ENCODE results near the gene STAT3. TPM values are rescaled to one million over a fixed set of nuclear protein-coding genes. Genes with fewer than 3 reads are reported as not detected.

STAT3 gene
- total RNA-seq (100 to 1,000 TPM; 113 to 242 (median 129) TPM), total RNA-seq (217 to 750 (median 355) reads per million in 29 experiments)
- 132 TPM for total RNA-seq (2013)

- peak; percentile 83 to 93 (median 92) for ATAC-seq (replicated peaks in 1 of 4)
- H3K27ac Mint-ChIP-seq, result peak within 1 kb of the TSS; percentile 100
- Histone ChIP-seq H3K4me1 (ENCODE audit: control insufficient read depth in 1 of 2, extremely low read depth in 1 of 2, insufficient read depth in 2 of 2, low read length in 2 of 2) (peaks cover 13 to 20% of the 10 kb centered on the region in 2 experiments), H3K27me3 (replicated peaks in 1 of 2; ENCODE audit: control insufficient read depth in 2 of 2, extremely low read depth in 1 of 2, insufficient read depth in 2 of 2, low read length in 1 of 2) (no peaks in the 10 kb centered on the region), H3K4me3 (ENCODE audit: control insufficient read depth in 1 of 2, extremely low read depth in 1 of 2, low read length in 1 of 2) (peak within 1 kb of the TSS; percentile 75 to 81), H3K27ac (ENCODE audit: low read length) (peak within 1 kb of the TSS; percentile 98), H3K9me3 (no peaks in the 10 kb centered on the region), H3K36me3 (ENCODE audit: control insufficient read depth in 2 of 2, extremely low read depth in 1 of 2, insufficient read depth in 1 of 2, low read length in 1 of 2) (no peaks in the 10 kb centered on the region)
- H3K9me3 Mint-ChIP-seq, result no peaks in the 10 kb centered on the region
- DNase-seq, result peak; percentile 99 to 100 (median 100)
- 0% methylated on average over 35 of the region's 44 CpGs for WGBS (ENCODE audit: insufficient coverage)
- peak within 1 kb of the TSS; percentile 90 to 95 (median 94) for H3K4me3 Mint-ChIP-seq
- CTCF ChIA-PET, result interaction anchor here in 1 of 2 donors (0.8 to 2.5 kb wide), 15 partner anchors 11 to 190 kb away, joined by 3 to 27 read pairs (median 4); partner anchors contain the start of gene PSMC3IP
- peaks cover 48 to 52% (median 50%) of the 10 kb centered on the region in 3 donors for H3K4me1 Mint-ChIP-seq
- H3K36me3 Mint-ChIP-seq, result no peaks in the 10 kb centered on the region
- POLR2A ChIA-PET, result interaction anchor here (0.5 to 1.9 kb wide), 22 partner anchors 10 to 632 kb away, joined by 3 to 18 read pairs (median 6); partner anchors contain the start of gene NAGLU (in 1 of the 2)
- H3K27me3 Mint-ChIP-seq, result no peaks in the 10 kb centered on the region
These were observed at the start of gene STAT3 for GRCh38 chr17:42388381-42389134. Gene STAT3 (minus strand): TSS chr17:42388442. CDS start chr17:42348516, 39,926 bp downstream.

- Histone ChIP-seq H3K9me3 (no peaks in the 10 kb centered on the region), H3K4me3 (ENCODE audit: control insufficient read depth in 1 of 2, extremely low read depth in 1 of 2, low read length in 1 of 2) (no peak overlapping the region), H3K36me3 (ENCODE audit: control insufficient read depth in 2 of 2, extremely low read depth in 1 of 2, insufficient read depth in 1 of 2, low read length in 1 of 2) (no peaks in the 10 kb centered on the region), H3K4me1 (ENCODE audit: control insufficient read depth in 1 of 2, extremely low read depth in 1 of 2, insufficient read depth in 2 of 2, low read length in 2 of 2) (no peaks in the 10 kb centered on the region), H3K27me3 (replicated peaks in 1 of 2; ENCODE audit: control insufficient read depth in 2 of 2, extremely low read depth in 1 of 2, insufficient read depth in 2 of 2, low read length in 1 of 2) (peaks cover 0 to 6% of the 10 kb centered on the region in 2 experiments), H3K27ac (ENCODE audit: low read length) (no peak overlapping the region)
- H3K27ac Mint-ChIP-seq, result no peak overlapping the region
- no CpG with 5 or more reads among the region's 6 CpGs for WGBS (ENCODE audit: insufficient coverage)
- ChIA-PET CTCF (interaction anchor here in 1 of 2 donors (0.6 kb wide), 1 partner anchor 470 kb away, joined by 5 read pairs; no protein-coding TSS in a partner anchor), POLR2A (no interaction called here)
- H3K36me3 Mint-ChIP-seq, result no peaks in the 10 kb centered on the region
- no peak overlapping the region for H3K4me3 Mint-ChIP-seq
- no peaks in the 10 kb centered on the region for H3K9me3 Mint-ChIP-seq
- no peak for ATAC-seq (replicated peaks in 1 of 4)
- H3K27me3 Mint-ChIP-seq, result no peaks in the 10 kb centered on the region
- peaks cover 2 to 4% (median 2%) of the 10 kb centered on the region in 3 donors for H3K4me1 Mint-ChIP-seq
- no peak for DNase-seq
These were observed 48.1 kb upstream of the STAT3 start for GRCh38 chr17:42436391-42436790.

- Mint-ChIP-seq H3K4me3 (no peak overlapping the region), H3K9me3 (no peaks in the 10 kb centered on the region), H3K27ac (no peak overlapping the region), H3K36me3 (no peaks in the 10 kb centered on the region), H3K27me3 (peaks cover 0 to 14% of the 10 kb centered on the region in 2 donors), H3K4me1 (peaks cover 0 to 3% (median 3%) of the 10 kb centered on the region in 3 donors)
- ChIA-PET POLR2A (interaction anchor here in 1 of 2 donors (0.8 kb wide), 1 partner anchor 8 kb away, joined by 3 read pairs; no protein-coding TSS in a partner anchor), CTCF (interaction anchor here (0.6 to 1.9 kb wide), 3 partner anchors 23 to 108 kb away, joined by 3 to 4 read pairs (median 3); no protein-coding TSS in a partner anchor)
- Histone ChIP-seq H3K36me3 (ENCODE audit: control insufficient read depth in 2 of 2, extremely low read depth in 1 of 2, insufficient read depth in 1 of 2, low read length in 1 of 2) (no peaks in the 10 kb centered on the region), H3K4me3 (ENCODE audit: control insufficient read depth in 1 of 2, extremely low read depth in 1 of 2, low read length in 1 of 2) (no peak overlapping the region), H3K9me3 (no peaks in the 10 kb centered on the region), H3K4me1 (ENCODE audit: control insufficient read depth in 1 of 2, extremely low read depth in 1 of 2, insufficient read depth in 2 of 2, low read length in 2 of 2) (peaks cover 0 to 2% of the 10 kb centered on the region in 2 experiments), H3K27ac (ENCODE audit: low read length) (no peak overlapping the region), H3K27me3 (replicated peaks in 1 of 2; ENCODE audit: control insufficient read depth in 2 of 2, extremely low read depth in 1 of 2, insufficient read depth in 2 of 2, low read length in 1 of 2) (peaks cover 0 to 22% of the 10 kb centered on the region in 2 experiments)
- ATAC-seq (replicated peaks in 1 of 4), result no peak
- DNase-seq, result no peak
- WGBS (ENCODE audit: insufficient coverage), result 100% methylated on average over 2 of the region's 3 CpGs
These were observed 43.5 kb upstream of the STAT3 start for GRCh38 chr17:42431758-42432161.

GRCh38 chr17:42429726-42430447 is 41.6 kb upstream of the STAT3 start:
- Mint-ChIP-seq H3K4me3 (no peak overlapping the region), H3K9me3 (no peaks in the 10 kb centered on the region), H3K4me1 (peaks cover 0 to 3% (median 3%) of the 10 kb centered on the region in 3 donors), H3K27ac (no peak overlapping the region), H3K27me3 (peaks cover 0 to 25% of the 10 kb centered on the region in 2 donors), H3K36me3 (no peaks in the 10 kb centered on the region)
- H3K4me3 ChIP-seq (ENCODE audit: control insufficient read depth in 1 of 2, extremely low read depth in 1 of 2, low read length in 1 of 2), result no peak overlapping the region
- WGBS (ENCODE audit: insufficient coverage), result 73% methylated on average over 2 of the region's 3 CpGs
- no peaks in the 10 kb centered on the region for H3K9me3 ChIP-seq
- no peak overlapping the region for H3K27ac ChIP-seq (ENCODE audit: low read length)
- H3K27me3 ChIP-seq (replicated peaks in 1 of 2; ENCODE audit: control insufficient read depth in 2 of 2, extremely low read depth in 1 of 2, insufficient read depth in 2 of 2, low read length in 1 of 2), result peaks cover 0 to 34% of the 10 kb centered on the region in 2 experiments
- DNase-seq (no peak), ATAC-seq (replicated peaks in 1 of 4) (no peak)
- ChIA-PET CTCF (interaction anchor here in 1 of 2 donors (0.6 to 1.3 kb wide), 4 partner anchors 95 to 410 kb away, joined by 3 to 6 read pairs (median 3); partner anchors contain the start of gene NKIRAS2), POLR2A (interaction anchor here in 1 of 2 donors (0.6 kb wide), 1 partner anchor 30 kb away, joined by 6 read pairs; no protein-coding TSS in a partner anchor)
- H3K36me3 ChIP-seq (ENCODE audit: control insufficient read depth in 2 of 2, extremely low read depth in 1 of 2, insufficient read depth in 1 of 2, low read length in 1 of 2), result no peaks in the 10 kb centered on the region
- H3K4me1 ChIP-seq (ENCODE audit: control insufficient read depth in 1 of 2, extremely low read depth in 1 of 2, insufficient read depth in 2 of 2, low read length in 2 of 2), result peaks cover 2% of the 10 kb centered on the region in 2 experiments

- no peak overlapping the region for H3K4me3 Mint-ChIP-seq
- ATAC-seq (replicated peaks in 1 of 4) (peak; percentile 54 to 78 (median 66)), DNase-seq (peak in 23 of 35 experiments; percentile 17 to 73 (median 38))
- peak overlapping the region in 1 of 2 donors; percentile 49 for H3K27ac Mint-ChIP-seq
- H3K9me3 Mint-ChIP-seq, result no peaks in the 10 kb centered on the region
- CTCF ChIA-PET, result interaction anchor here (0.5 to 1.0 kb wide), 3 partner anchors 86 to 602 kb away, joined by 3 to 4 read pairs (median 3); no protein-coding TSS in a partner anchor
- H3K27ac ChIP-seq (ENCODE audit: low read length), result no peak overlapping the region
- POLR2A ChIA-PET, result interaction anchor here in 1 of 2 donors (0.7 kb wide), 1 partner anchor 1576 kb away, joined by 7 read pairs; no protein-coding TSS in a partner anchor
- peaks cover under 1 to 30% of the 10 kb centered on the region in 2 donors for H3K27me3 Mint-ChIP-seq
- H3K36me3 Mint-ChIP-seq, result no peaks in the 10 kb centered on the region
- H3K4me3 ChIP-seq (ENCODE audit: control insufficient read depth in 1 of 2, extremely low read depth in 1 of 2, low read length in 1 of 2), result no peak overlapping the region
- H3K36me3 ChIP-seq (ENCODE audit: control insufficient read depth in 2 of 2, extremely low read depth in 1 of 2, insufficient read depth in 1 of 2, low read length in 1 of 2), result no peaks in the 10 kb centered on the region
- peaks cover 0 to 48% of the 10 kb centered on the region in 2 experiments for H3K27me3 ChIP-seq (replicated peaks in 1 of 2; ENCODE audit: control insufficient read depth in 2 of 2, extremely low read depth in 1 of 2, insufficient read depth in 2 of 2, low read length in 1 of 2)
- WGBS (ENCODE audit: insufficient coverage), result 38% methylated on average over 1 of the region's 4 CpGs
- H3K4me1 Mint-ChIP-seq, result peaks cover 0 to 5% (median 5%) of the 10 kb centered on the region in 3 donors
- no peaks in the 10 kb centered on the region for H3K9me3 ChIP-seq
- H3K4me1 ChIP-seq (ENCODE audit: control insufficient read depth in 1 of 2, extremely low read depth in 1 of 2, insufficient read depth in 2 of 2, low read length in 2 of 2), result peaks cover 2 to 5% of the 10 kb centered on the region in 2 experiments
These were observed 40.1 kb upstream of the STAT3 start for GRCh38 chr17:42428141-42428944.

Measured in T-cell (primary cell).